Stimulated activated CD4-positive, alpha-beta T cell treated with anti-CD3 and anti-CD28 coated beads, Interleukin-1b, Interleukin-23, amount 100 ng/mL, for 24 hours (primary cell): ENCODE measurements around the gene TMEM140.
"Not testable (repeated sequence)": the region's sequence is repeated elsewhere in the genome, so short reads cannot be mapped to it uniquely, and the experiment has no call there.

Experiments used
- DNase-seq, 4 experiments: peaks; one replicate each; pipeline ENCODE4 v3.0.0-alpha.2; 2020; ENCODE audit warnings: low read depth in 4 of 4, low spot score in 1 of 4

Gene TMEM140

GRCh38 chr7:135211946-135212685 is 64.2 kb downstream of the TMEM140 start:
- DNase-seq = not testable (repeated sequence)

GRCh38 chr7:135213831-135214230 is 66.0 kb downstream of the TMEM140 start:
- no peak for DNase-seq

GRCh38 chr7:135215180-135215579 is 67.3 kb downstream of the TMEM140 start:
- DNase-seq = no peak

GRCh38 chr7:135215698-135216097 is 67.8 kb downstream of the TMEM140 start:
- no peak for DNase-seq
